ENCODE data around the gene CAMK1G. TPM values are rescaled to one million over a fixed set of nuclear protein-coding genes. Genes with fewer than 3 reads are reported as not detected.

Gene CAMK1G
- total RNA-seq, 1 donor: 0.10 TPM

DNA sequence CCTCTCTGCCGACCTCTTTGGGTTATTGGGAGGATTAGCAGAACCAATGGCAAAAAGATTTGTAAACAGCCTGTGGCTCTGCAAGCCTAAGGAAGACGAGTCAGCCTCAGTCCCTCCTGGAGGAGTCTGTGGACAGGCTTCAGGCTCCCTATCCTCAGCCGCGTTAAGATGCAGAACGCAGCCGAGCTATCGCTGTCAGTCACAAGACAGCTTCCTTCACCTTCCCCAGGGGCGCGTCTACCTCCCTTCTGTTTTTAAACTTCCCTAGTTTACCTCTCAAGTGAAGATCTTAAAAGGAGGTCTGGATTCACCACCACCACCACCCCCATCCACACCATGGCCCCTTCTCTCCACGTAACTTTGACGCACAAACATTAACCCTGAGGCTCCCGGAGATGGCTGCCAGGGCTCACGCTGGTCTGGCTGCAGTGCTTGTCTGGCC lies 738 bp downstream of the CAMK1G start:
- no peaks in the 10 kb centered on the region for H3K9me3 ChIP-seq (ENCODE audit: low read depth, low read length)
- H3K4me3 ChIP-seq (ENCODE audit: low read length): no peak overlapping the region
- peaks cover 3% of the 10 kb centered on the region for H3K4me1 ChIP-seq (ENCODE audit: insufficient read depth, low read length)
- H3K27me3 ChIP-seq (ENCODE audit: insufficient read depth, low read length): peaks cover 68% of the 10 kb centered on the region

DNA sequence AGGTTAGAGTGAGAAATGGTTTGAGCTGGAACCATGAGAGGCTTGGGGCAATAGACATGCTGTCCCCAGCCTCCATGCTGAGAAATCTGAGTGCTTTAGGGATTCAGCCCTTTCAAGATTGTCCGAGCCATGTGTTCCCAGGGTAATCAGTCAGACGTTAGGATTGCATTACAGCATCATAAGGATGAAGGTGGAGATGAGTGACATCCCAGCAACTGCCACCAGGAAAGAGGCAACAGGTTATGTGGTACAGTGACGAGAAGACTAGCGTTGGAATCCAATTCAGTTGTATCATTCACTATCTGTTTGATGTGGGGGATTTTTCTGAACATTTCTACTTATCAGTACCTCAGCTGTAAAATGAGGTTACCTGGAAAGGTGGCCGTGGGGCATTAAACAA lies 1.7 kb downstream of the CAMK1G start:
- no peak overlapping the region for H3K4me3 ChIP-seq (ENCODE audit: low read length)
- H3K27me3 ChIP-seq (ENCODE audit: insufficient read depth, low read length): peaks cover 65% of the 10 kb centered on the region
- no peaks in the 10 kb centered on the region for H3K9me3 ChIP-seq (ENCODE audit: low read depth, low read length)
- H3K4me1 ChIP-seq (ENCODE audit: insufficient read depth, low read length): peaks cover 3% of the 10 kb centered on the region

DNA sequence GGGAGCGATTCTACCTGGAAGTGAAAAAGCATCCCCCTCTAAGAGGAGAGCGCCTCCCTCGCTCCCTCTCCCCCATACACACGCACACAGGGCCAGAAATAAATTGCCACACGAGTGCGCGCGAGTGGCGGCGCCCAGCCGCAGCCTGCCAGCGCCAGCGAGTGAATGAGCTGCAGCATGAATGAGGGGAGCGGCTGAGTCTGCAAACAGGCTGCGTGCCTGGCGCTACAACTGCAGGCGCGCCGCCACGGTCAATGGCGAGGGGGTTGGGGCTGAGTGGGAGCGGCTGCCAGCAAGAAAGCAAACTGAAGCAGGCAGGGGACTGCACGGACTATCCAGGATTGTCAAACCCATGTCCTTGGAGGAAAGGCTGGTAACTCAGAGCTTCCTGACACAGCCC lies 2.2 kb downstream of the CAMK1G start:
- Histone ChIP-seq H3K9me3 (ENCODE audit: low read depth, low read length) (no peaks in the 10 kb centered on the region), H3K4me1 (ENCODE audit: insufficient read depth, low read length) (peaks cover 3% of the 10 kb centered on the region), H3K27me3 (ENCODE audit: insufficient read depth, low read length) (peaks cover 63% of the 10 kb centered on the region), H3K4me3 (ENCODE audit: low read length) (no peak overlapping the region)

- Histone ChIP-seq H3K4me3 (ENCODE audit: low read length) (no peak overlapping the region), H3K4me1 (ENCODE audit: insufficient read depth, low read length) (peaks cover 3% of the 10 kb centered on the region), H3K9me3 (ENCODE audit: low read depth, low read length) (no peaks in the 10 kb centered on the region), H3K27me3 (ENCODE audit: insufficient read depth, low read length) (peaks cover 57% of the 10 kb centered on the region)
Measured at GRCh38 chr1:209586221-209586740, 2.8 kb downstream of the CAMK1G start.

DNA sequence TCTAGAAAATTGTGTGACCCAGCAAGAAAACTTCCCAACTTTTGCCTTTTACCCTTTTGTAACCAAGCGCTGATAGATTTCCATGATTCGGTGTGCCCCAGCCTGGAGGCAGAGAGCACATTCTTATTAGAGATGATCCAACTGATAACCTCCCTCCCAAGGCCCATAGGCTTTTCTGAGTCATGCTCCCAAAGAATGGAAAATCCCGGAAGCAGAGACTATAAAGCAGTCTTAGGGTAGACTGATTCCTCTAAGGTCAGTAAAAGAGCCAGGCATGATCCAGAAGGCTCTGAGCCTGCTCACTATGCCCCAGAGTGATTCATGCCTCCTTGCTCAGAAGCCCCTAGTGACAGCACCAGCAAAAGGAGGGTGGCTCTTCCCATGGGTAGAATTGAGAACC lies 4.3 kb downstream of the CAMK1G start:
- Histone ChIP-seq H3K4me1 (ENCODE audit: insufficient read depth, low read length) (peaks cover 3% of the 10 kb centered on the region), H3K9me3 (ENCODE audit: low read depth, low read length) (no peaks in the 10 kb centered on the region), H3K27me3 (ENCODE audit: insufficient read depth, low read length) (peaks cover 44% of the 10 kb centered on the region), H3K4me3 (ENCODE audit: low read length) (no peak overlapping the region)

DNA sequence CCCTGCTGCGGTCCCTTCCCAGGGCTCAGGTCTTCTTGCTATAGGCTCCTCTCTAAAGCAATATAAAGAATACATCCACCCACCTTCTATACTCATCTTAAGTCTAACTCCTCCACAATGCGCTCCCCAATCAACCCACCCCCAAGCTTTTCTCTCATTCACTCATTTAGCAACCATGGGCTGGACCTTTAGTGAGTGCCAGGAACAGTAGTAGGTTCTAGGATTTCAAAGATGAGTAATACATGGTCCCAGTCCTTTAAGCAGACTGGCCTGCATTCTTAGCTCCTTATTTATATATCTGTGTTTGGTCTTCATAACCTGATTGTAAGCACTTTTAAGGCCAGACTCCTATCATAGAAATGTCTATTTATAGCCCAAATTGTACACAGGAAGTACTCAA lies 5.9 kb downstream of the CAMK1G start:
- peaks cover 3% of the 10 kb centered on the region for H3K4me1 ChIP-seq (ENCODE audit: insufficient read depth, low read length)
- no peak overlapping the region for H3K4me3 ChIP-seq (ENCODE audit: low read length)
- H3K9me3 ChIP-seq (ENCODE audit: low read depth, low read length): no peaks in the 10 kb centered on the region
- H3K27me3 ChIP-seq (ENCODE audit: insufficient read depth, low read length): peaks cover 34% of the 10 kb centered on the region

GRCh38 chr1:209589863-209590262 lies 6.3 kb downstream of the CAMK1G start:
- Histone ChIP-seq H3K27me3 (ENCODE audit: insufficient read depth, low read length) (peaks cover 33% of the 10 kb centered on the region), H3K9me3 (ENCODE audit: low read depth, low read length) (no peaks in the 10 kb centered on the region), H3K4me3 (ENCODE audit: low read length) (no peak overlapping the region), H3K4me1 (ENCODE audit: insufficient read depth, low read length) (peaks cover 3% of the 10 kb centered on the region)

- Histone ChIP-seq H3K9me3 (ENCODE audit: low read depth, low read length) (no peaks in the 10 kb centered on the region), H3K4me3 (ENCODE audit: low read length) (no peak overlapping the region), H3K4me1 (ENCODE audit: insufficient read depth, low read length) (peaks cover 3% of the 10 kb centered on the region), H3K27me3 (ENCODE audit: insufficient read depth, low read length) (peaks cover 27% of the 10 kb centered on the region)
Measured at GRCh38 chr1:209590405-209590804, 6.9 kb downstream of the CAMK1G start.

- peaks cover 8% of the 10 kb centered on the region for H3K27me3 ChIP-seq (ENCODE audit: insufficient read depth, low read length)
- no peaks in the 10 kb centered on the region for H3K4me1 ChIP-seq (ENCODE audit: insufficient read depth, low read length)
- no peak overlapping the region for H3K4me3 ChIP-seq (ENCODE audit: low read length)
- H3K9me3 ChIP-seq (ENCODE audit: low read depth, low read length): no peaks in the 10 kb centered on the region
Measured at GRCh38 chr1:209593747-209594146, 10.2 kb downstream of the CAMK1G start.

DNA sequence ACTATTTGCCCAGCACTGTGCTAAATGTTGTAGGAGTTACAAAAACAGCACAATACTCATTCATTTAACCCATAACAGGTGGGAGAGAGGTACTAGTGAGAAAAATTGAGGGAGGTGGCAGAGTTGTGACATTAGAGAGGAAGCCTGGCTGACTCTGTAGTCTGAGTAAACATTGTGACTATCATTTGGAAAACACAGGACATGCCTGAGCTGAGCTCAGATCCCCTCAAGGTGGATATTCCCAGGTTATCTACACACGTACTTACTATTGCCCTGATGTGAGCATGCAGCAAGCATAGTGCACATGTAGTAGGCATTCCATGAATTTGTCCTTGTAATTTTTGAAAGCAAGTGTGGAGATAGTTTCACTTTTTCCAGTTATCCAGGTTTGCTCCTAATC lies 10.9 kb downstream of the CAMK1G start:
- H3K9me3 ChIP-seq (ENCODE audit: low read depth, low read length): no peaks in the 10 kb centered on the region
- peaks cover 8% of the 10 kb centered on the region for H3K27me3 ChIP-seq (ENCODE audit: insufficient read depth, low read length)

GRCh38 chr1:209595028-209595427 lies 11.5 kb downstream of the CAMK1G start:
- H3K4me1 ChIP-seq (ENCODE audit: insufficient read depth, low read length): no peaks in the 10 kb centered on the region
- H3K9me3 ChIP-seq (ENCODE audit: low read depth, low read length): no peaks in the 10 kb centered on the region
- H3K4me3 ChIP-seq (ENCODE audit: low read length): no peak overlapping the region
- peaks cover 11% of the 10 kb centered on the region for H3K27me3 ChIP-seq (ENCODE audit: insufficient read depth, low read length)

More for the DNA sequence above, 10.9 kb downstream of the CAMK1G start:
- no peaks in the 10 kb centered on the region for H3K4me1 ChIP-seq (ENCODE audit: insufficient read depth, low read length)
- no peak overlapping the region for H3K4me3 ChIP-seq (ENCODE audit: low read length)

GRCh38 chr1:209595599-209596285 lies 12.2 kb downstream of the CAMK1G start:
- H3K4me3 ChIP-seq (ENCODE audit: low read length): no peak overlapping the region
- no peaks in the 10 kb centered on the region for H3K9me3 ChIP-seq (ENCODE audit: low read depth, low read length)
- H3K27me3 ChIP-seq (ENCODE audit: insufficient read depth, low read length): peaks cover 11% of the 10 kb centered on the region

GRCh38 chr1:209597499-209597898 lies 14.0 kb downstream of the CAMK1G start:
- H3K27me3 ChIP-seq (ENCODE audit: insufficient read depth, low read length): peaks cover 11% of the 10 kb centered on the region

More at GRCh38 chr1:209595599-209596285, 12.2 kb downstream of the CAMK1G start:
- no peaks in the 10 kb centered on the region for H3K4me1 ChIP-seq (ENCODE audit: insufficient read depth, low read length)

DNA sequence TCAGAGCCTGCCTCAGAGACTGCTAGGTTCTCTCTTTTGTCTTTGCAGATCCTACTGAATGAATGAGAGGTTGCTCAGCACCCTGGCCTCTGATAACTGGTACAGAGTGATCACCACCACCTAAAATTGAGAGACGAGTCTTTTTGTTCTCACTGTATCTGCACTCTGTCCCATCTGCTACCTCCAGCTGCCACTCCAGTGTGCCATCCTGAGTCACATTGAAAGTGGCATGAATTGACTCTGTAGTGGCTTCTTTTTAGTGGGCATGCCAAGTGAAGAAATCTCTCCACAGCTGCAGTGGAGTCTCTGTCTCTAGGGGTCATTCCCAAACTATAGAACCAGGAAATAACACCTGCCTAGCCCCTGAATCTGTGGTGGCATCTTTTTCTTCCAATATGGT lies 14.7 kb downstream of the CAMK1G start:
- Histone ChIP-seq H3K4me3 (ENCODE audit: low read length) (no peak overlapping the region), H3K9me3 (ENCODE audit: low read depth, low read length) (no peaks in the 10 kb centered on the region), H3K27me3 (ENCODE audit: insufficient read depth, low read length) (peaks cover 11% of the 10 kb centered on the region), H3K4me1 (ENCODE audit: insufficient read depth, low read length) (no peaks in the 10 kb centered on the region)

More at GRCh38 chr1:209597499-209597898, 14.0 kb downstream of the CAMK1G start:
- Histone ChIP-seq H3K4me1 (ENCODE audit: insufficient read depth, low read length) (no peaks in the 10 kb centered on the region), H3K4me3 (ENCODE audit: low read length) (no peak overlapping the region), H3K9me3 (ENCODE audit: low read depth, low read length) (no peaks in the 10 kb centered on the region)

DNA sequence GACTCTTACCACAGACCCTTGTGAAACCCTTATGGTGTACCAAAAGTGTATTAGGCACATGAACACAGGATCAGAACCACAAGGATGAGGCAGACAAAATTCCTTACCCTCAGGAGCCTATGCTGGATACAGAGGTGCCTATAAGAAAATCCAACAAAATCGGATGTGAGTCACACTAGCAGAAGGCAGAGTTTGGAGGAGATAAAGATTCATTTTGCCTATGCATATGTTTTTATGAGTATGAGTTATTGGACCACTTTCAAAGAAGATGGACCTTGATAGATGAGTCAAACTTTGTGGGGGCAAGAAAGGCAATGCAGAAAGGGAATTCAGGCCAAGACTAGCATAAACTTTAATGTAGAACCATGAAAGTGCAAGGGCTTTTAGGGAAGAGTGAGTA lies 17.0 kb downstream of the CAMK1G start:
- peaks cover 3% of the 10 kb centered on the region for H3K27me3 ChIP-seq (ENCODE audit: insufficient read depth, low read length)
- no peaks in the 10 kb centered on the region for H3K9me3 ChIP-seq (ENCODE audit: low read depth, low read length)
- no peak overlapping the region for H3K4me3 ChIP-seq (ENCODE audit: low read length)
- no peaks in the 10 kb centered on the region for H3K4me1 ChIP-seq (ENCODE audit: insufficient read depth, low read length)
